GM12878 (cell line): ENCODE results near the gene BAZ1B. TPM values are rescaled to one million over a fixed set of nuclear protein-coding genes. Genes with fewer than 3 reads are reported as not detected.

Experiments
- ATAC-seq: fragments of 200-7000 bp; cut with Tn5 transposase; 3 replicates; pipeline ENCODE4 v1.9.1; 2020; ENCODE audit warnings: mild to moderate bottlenecking, moderate library complexity
- BruUV-seq: library from RNA; stranded (reverse); fragments of 400-500 nt; replicated peaks from 2 replicates; lab custom pipeline; 2021; lab: Mats Ljungman, UMichigan
- CTCF ChIA-PET: fragments of 300-600 bp; sonication (Branson Sonifier 250); formaldehyde crosslinking; extraction: SDS; loops from one replicate; lab custom pipeline; 2021; ENCODE audit warnings: inconsistent platforms; lab: Yijun Ruan, JAX
- POLR2A ChIA-PET: fragments of 350-600 bp; formaldehyde crosslinking; extraction: SDS; loops from one replicate; lab custom pipeline; 2021; ENCODE audit warnings: inconsistent platforms; lab: Charles Lee
- RAD21 ChIA-PET: fragments of 300-600 bp; sonication (Branson Sonifier 250); formaldehyde crosslinking; loops from one replicate; lab custom pipeline; 2023; ENCODE audit warnings: antibody characterized with exemption; ENCODE audit not compliant: unreplicated experiment; lab: Charles Lee
- SMC1A ChIA-PET: fragments of 300-600 bp; sonication (Branson Sonifier 250); formaldehyde crosslinking; loops from one replicate; lab custom pipeline; 2023; ENCODE audit not compliant: unreplicated experiment, uncharacterized antibody; lab: Charles Lee
- DNase-seq: peaks from one replicate; pipeline ENCODE4 v3.0.0-alpha.2; 2011; ENCODE audit warnings: low read depth, low spot score
- FAIRE-seq: peaks from 3 replicates; lab custom pipeline; 2011; peaks lifted over from hg19 to GRCh38; lab: Jason Lieb, UNC
- H2AFZ ChIP-seq: 2 replicates; pipeline ENCODE4 v1.6.0; 2011; ENCODE audit warnings: low read depth, low read length, control low read depth; ENCODE audit not compliant: control insufficient read depth
- H3K27ac ChIP-seq: 2 replicates; pipeline ENCODE4 v1.5.1; 2011; ENCODE audit warnings: control low read depth; ENCODE audit not compliant: control insufficient read depth, insufficient read depth
- H3K27me3 ChIP-seq, 2 experiments: replicated peaks in 1 of 2; 2 replicates each; pipeline versions ENCODE4 v1.6.0 to v1.6.1; 2011; ENCODE audit warnings: low read length in 1 of 2; ENCODE audit not compliant: control insufficient read depth in 2 of 2, insufficient read depth in 2 of 2
- H3K36me3 ChIP-seq, 2 experiments: 2 replicates each; pipeline ENCODE4 v1.5.1; 2011; ENCODE audit warnings: low read length in 1 of 2; ENCODE audit not compliant: control insufficient read depth in 2 of 2, insufficient read depth in 2 of 2
- H3K4me1 ChIP-seq: 2 replicates; pipeline ENCODE4 v1.6.1; 2011; ENCODE audit warnings: mild to moderate bottlenecking, low read length, moderate library complexity, mixed read lengths; ENCODE audit not compliant: control insufficient read depth, insufficient read depth
- H3K4me2 ChIP-seq: 2 replicates; pipeline ENCODE4 v1.6.0; 2011; ENCODE audit warnings: control low read depth; ENCODE audit not compliant: control insufficient read depth, insufficient read depth
- H3K4me3 ChIP-seq: fragments of 200-600 bp; sonication (generic); 2 replicates; pipeline ENCODE4 v1.5.1; 2016
- H3K79me2 ChIP-seq: 2 replicates; pipeline ENCODE4 v1.6.0; 2011; ENCODE audit warnings: low read length; ENCODE audit not compliant: control insufficient read depth, insufficient read depth
- H3K9ac ChIP-seq: 2 replicates; pipeline ENCODE4 v1.8.0; 2011; ENCODE audit warnings: low read length, control low read depth, mixed read lengths; ENCODE audit not compliant: control insufficient read depth, insufficient read depth
- H3K9me3 ChIP-seq: replicated peaks from 3 replicates; pipeline ENCODE4 v1.5.1; 2011; ENCODE audit warnings: mild to moderate bottlenecking, low read length; ENCODE audit not compliant: control insufficient read depth, insufficient read depth
- H4K20me1 ChIP-seq: 2 replicates; pipeline ENCODE4 v1.6.0; 2011; ENCODE audit not compliant: control insufficient read depth, insufficient read depth
- ATF7 ChIP-seq: fragments of 450-650 bp; IDR thresholded peaks from 2 replicates; pipeline ENCODE4 v1.6.1; 2016; ENCODE audit warnings: low read depth, mild to moderate bottlenecking
- BRCA1 ChIP-seq: IDR thresholded peaks from 2 replicates; pipeline ENCODE4 v1.6.1; 2011; ENCODE audit warnings: low read depth, low read length, improper control_type of control experiment
- CHD2 ChIP-seq: IDR thresholded peaks from 2 replicates; pipeline ENCODE4 v1.6.1; 2011; ENCODE audit warnings: low read depth, low read length, improper control_type of control experiment, borderline replicate concordance
- CREB1 ChIP-seq: IDR thresholded peaks from 2 replicates; pipeline ENCODE4 v1.6.1; 2012; ENCODE audit warnings: low read depth, mild to moderate bottlenecking, inconsistent platforms
- EED ChIP-seq: sonication (generic); IDR thresholded peaks from 2 replicates; pipeline ENCODE4 v1.6.1; 2016; ENCODE audit warnings: antibody characterized with exemption, low read depth
- KAT2A ChIP-seq: conservative IDR thresholded peaks from 2 replicates; pipeline ENCODE4 v1.6.1; 2011; ENCODE audit warnings: low read depth, low read length; ENCODE audit not compliant: control insufficient read depth
- MTA3 ChIP-seq: IDR thresholded peaks from 2 replicates; pipeline ENCODE4 v1.6.1; 2012; ENCODE audit warnings: low read length, inconsistent platforms, borderline replicate concordance
- NBN ChIP-seq: fragments of 450-650 bp; IDR thresholded peaks from 2 replicates; pipeline ENCODE4 v1.6.1; 2016
- NFYA ChIP-seq: IDR thresholded peaks from 2 replicates; pipeline ENCODE4 v1.6.1; 2011; ENCODE audit warnings: low read depth, mild to moderate bottlenecking, low read length, improper control_type of control experiment, borderline replicate concordance
- NR2F1 ChIP-seq: fragments of 450-650 bp; conservative IDR thresholded peaks from 2 replicates; pipeline ENCODE4 v1.6.1; 2017; ENCODE audit warnings: mild to moderate bottlenecking
- RCOR1 ChIP-seq: conservative IDR thresholded peaks from 2 replicates; pipeline ENCODE4 v1.6.1; 2012; ENCODE audit warnings: low read depth, low read length, improper control_type of control experiment
- RFX5 ChIP-seq: IDR thresholded peaks from 2 replicates; pipeline ENCODE4 v1.6.1; 2011; ENCODE audit warnings: low read depth, low read length, improper control_type of control experiment
- SUZ12 ChIP-seq: fragments of 200-600 bp; sonication (generic); IDR thresholded peaks from one replicate; pipeline ENCODE4 v1.6.1; 2018; ENCODE audit warnings: antibody characterized with exemption, mild to moderate bottlenecking; ENCODE audit not compliant: unreplicated experiment
- TARDBP ChIP-seq: IDR thresholded peaks from 2 replicates; pipeline ENCODE4 v1.6.1; 2016; ENCODE audit warnings: borderline replicate concordance
- TCF7 ChIP-seq: IDR thresholded peaks from 2 replicates; pipeline ENCODE4 v1.6.1; 2014; ENCODE audit warnings: antibody characterized with exemption, borderline replicate concordance
- WGBS: methylation state at CpG from one replicate; pipeline ENCODE4 v1.1.6; 2016; ENCODE audit warnings: low lambda C conversion rate; ENCODE audit not compliant: insufficient replicate concordance, insufficient coverage; ENCODE audit errors: missing lambda C conversion rate; 5-methylcytosine and 5-hydroxymethylcytosine counted together
- in situ Hi-C: fragments of 300-500 bp; cut with MboI; formaldehyde crosslinking; loops from 9 replicates; pipeline ENCODE4 v1.14.3; 2018; ENCODE audit warnings: mixed read lengths
- intact Hi-C: fragments of 100-400 bp; cut with micrococcal nuclease; formaldehyde crosslinking; loops from one replicate; pipeline ENCODE4 v1.14.2; 2022; ENCODE audit not compliant: unreplicated experiment
- polyA plus RNA-seq, 11 experiments: library from polyadenylated mRNA; depleted of rRNA in 4 of 11; unstranded in 6 of 11; stranded (reverse) in 5 of 11; fragments of >200 nt; fragmentation: Nextera tagmentation in 4 of 11; fragmentation: Illumina TruSeq in 1 of 11; extraction: Ambion mirVana in 4 of 11; extraction: Trizol in 1 of 11; gene quantifications; 1 replicate in 1 of 11; 2 replicates in 10 of 11; pipeline versions ENCODE4 v1.2.1 to v1.2.3, GENCODE V29; 2011 to 2016; ENCODE audit warnings: inconsistent platforms in 2 of 11, missing spikeins in 2 of 11, low read depth in 1 of 11
- total RNA-seq, 4 experiments: library from RNA; depleted of rRNA in 3 of 4; stranded (reverse); fragments of >200 nt in 3 of 4; fragmentation: Illumina TruSeq in 1 of 4; extraction: Trizol in 1 of 4; gene quantifications; 2 replicates each; pipeline versions ENCODE4 v1.2.1 to v1.2.3, GENCODE V29; 2013 to 2021
- TF ChIP-seq, protein P1 (sequence below): IDR thresholded peaks from 2 replicates; pipeline ENCODE4 v1.6.1; 2011; ENCODE audit warnings: low read depth, mild to moderate bottlenecking, low read length, moderate library complexity, borderline replicate concordance; ENCODE audit errors: extremely low read depth
- TF ChIP-seq, protein P2 (sequence below): fragments of 450-650 bp; conservative IDR thresholded peaks from 2 replicates; pipeline ENCODE4 v1.6.1; 2017; ENCODE audit warnings: mild to moderate bottlenecking, moderate library complexity

Gene BAZ1B
- total and polyA plus RNA-seq, 10 of the 15 experiments (the other 5 are each of a cell fraction or from before 2014, with no cell fraction given) = 14.0 to 77.4 (median 36.2) TPM

DNA sequence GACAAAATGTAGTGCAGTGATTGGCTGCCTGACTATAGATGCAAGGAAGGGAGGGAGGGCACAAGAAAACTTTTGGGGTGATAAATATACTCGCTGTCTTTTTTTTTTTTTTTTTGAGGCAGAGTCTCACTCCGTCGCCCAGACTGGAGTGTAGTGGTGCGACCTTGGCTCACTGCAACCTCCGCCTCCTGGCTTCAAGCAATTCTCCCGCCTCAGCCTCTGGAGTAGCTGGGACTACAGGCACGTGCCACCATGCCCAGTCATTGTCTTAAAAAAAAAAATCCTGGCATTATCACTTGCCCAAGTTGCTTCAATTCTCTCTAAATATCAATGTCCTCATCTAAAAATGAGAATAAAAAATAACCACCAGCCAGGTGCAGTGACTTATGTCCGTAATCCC is 96.1 kb downstream of the BAZ1B start:
- H4K20me1 ChIP-seq = no peaks in the 10 kb centered on the region
- no peak for TF ChIP-seq CHD2
- no peak for TF ChIP-seq ATF7
- no peak for TF ChIP-seq RCOR1
- TF ChIP-seq BRCA1 = no peak
- TF ChIP-seq, protein P1, sequence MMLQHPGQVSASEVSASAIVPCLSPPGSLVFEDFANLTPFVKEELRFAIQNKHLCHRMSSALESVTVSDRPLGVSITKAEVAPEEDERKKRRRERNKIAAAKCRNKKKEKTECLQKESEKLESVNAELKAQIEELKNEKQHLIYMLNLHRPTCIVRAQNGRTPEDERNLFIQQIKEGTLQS = no peak
- TF ChIP-seq TARDBP = no peak
- no peak for TF ChIP-seq MTA3
- TF ChIP-seq NFYA = no peak
- TF ChIP-seq SUZ12 = no peak
- TF ChIP-seq RFX5 = no peak
- no peak for TF ChIP-seq KAT2A
- TF ChIP-seq, protein P2, sequence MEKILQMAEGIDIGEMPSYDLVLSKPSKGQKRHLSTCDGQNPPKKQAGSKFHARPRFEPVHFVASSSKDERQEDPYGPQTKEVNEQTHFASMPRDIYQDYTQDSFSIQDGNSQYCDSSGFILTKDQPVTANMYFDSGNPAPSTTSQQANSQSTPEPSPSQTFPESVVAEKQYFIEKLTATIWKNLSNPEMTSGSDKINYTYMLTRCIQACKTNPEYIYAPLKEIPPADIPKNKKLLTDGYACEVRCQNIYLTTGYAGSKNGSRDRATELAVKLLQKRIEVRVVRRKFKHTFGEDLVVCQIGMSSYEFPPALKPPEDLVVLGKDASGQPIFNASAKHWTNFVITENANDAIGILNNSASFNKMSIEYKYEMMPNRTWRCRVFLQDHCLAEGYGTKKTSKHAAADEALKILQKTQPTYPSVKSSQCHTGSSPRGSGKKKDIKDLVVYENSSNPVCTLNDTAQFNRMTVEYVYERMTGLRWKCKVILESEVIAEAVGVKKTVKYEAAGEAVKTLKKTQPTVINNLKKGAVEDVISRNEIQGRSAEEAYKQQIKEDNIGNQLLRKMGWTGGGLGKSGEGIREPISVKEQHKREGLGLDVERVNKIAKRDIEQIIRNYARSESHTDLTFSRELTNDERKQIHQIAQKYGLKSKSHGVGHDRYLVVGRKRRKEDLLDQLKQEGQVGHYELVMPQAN = no peak
- no peak for TF ChIP-seq NR2F1
- TF ChIP-seq TCF7 = no peak
- TF ChIP-seq EED = no peak
- TF ChIP-seq NBN = no peak
- no peak for TF ChIP-seq CREB1
- TF ChIP-seq, all 136 proteins: peak for 0
- ATAC-seq (no peak), FAIRE-seq (no peak), DNase-seq (no peak)
- Histone ChIP-seq H3K4me2 (no peak overlapping the region), H3K4me3 (no peak overlapping the region), H3K4me1 (no peaks in the 10 kb centered on the region), H2AFZ (no peak overlapping the region), H3K9ac (no peak overlapping the region), H3K9me3 (no peaks in the 10 kb centered on the region), H3K36me3 (no peaks in the 10 kb centered on the region), H3K79me2 (no peaks in the 10 kb centered on the region), H3K27ac (no peak overlapping the region), H3K27me3 (no peaks in the 10 kb centered on the region)
- intact Hi-C loops (no loop called here), in situ Hi-C loops (no loop called here)
- POLR2A ChIA-PET = no interaction called here
- RAD21 ChIA-PET = no interaction called here
- no TSS peak for BruUV-seq
- SMC1A ChIA-PET = interaction anchor here (1.0 to 1.7 kb wide), 2 partner anchors 20 to 102 kb away, joined by 3 read pairs; no protein-coding TSS in a partner anchor
- CTCF ChIA-PET = interaction anchor here (1.3 kb wide), 1 partner anchor 25 kb away, joined by 3 read pairs; no protein-coding TSS in a partner anchor
- WGBS = 47% methylated on average over 6 of the region's 8 CpGs
